LHCN-M2 (cell line): Measurements from ENCODE around the gene NSG1. TPM values are rescaled to one million over a fixed set of nuclear protein-coding genes. Genes with fewer than 3 reads are reported as not detected.

Source experiments
- DNase-seq: peaks from one replicate; pipeline ENCODE4 v3.0.0-alpha.2; 2012; ENCODE audit warnings: low read depth
- total RNA-seq: library from RNA; depleted of rRNA; stranded (reverse); fragments of >200 nt; gene quantifications from 2 replicates; pipeline ENCODE4 v1.2.3, GENCODE V29; 2014

The NSG1 gene
- total RNA-seq, 1 experiment from 2014 or later: 0.57 TPM

- no peak for DNase-seq
Observed at GRCh38 chr4:4395849-4396627, 9.1 kb downstream of the NSG1 start.

- DNase-seq: no peak
Observed at GRCh38 chr4:4396628-4397440, 9.9 kb downstream of the NSG1 start.

GRCh38 chr4:4397441-4397819 lies 10.5 kb downstream of the NSG1 start:
- no peak for DNase-seq

GRCh38 chr4:4398430-4398829 lies 11.5 kb downstream of the NSG1 start:
- DNase-seq: no peak

GRCh38 chr4:4401036-4401435 lies 14.1 kb downstream of the NSG1 start:
- no peak for DNase-seq

GRCh38 chr4:4402966-4403365 lies 16.1 kb downstream of the NSG1 start:
- DNase-seq: no peak

- DNase-seq: no peak
Observed at GRCh38 chr4:4405358-4405962, 18.6 kb downstream of the NSG1 start.

GRCh38 chr4:4406455-4407298 lies 19.8 kb downstream of the NSG1 start:
- no peak for DNase-seq

- no peak for DNase-seq
Observed at GRCh38 chr4:4407299-4408131, 20.6 kb downstream of the NSG1 start.

GRCh38 chr4:4408132-4408523 lies 21.2 kb downstream of the NSG1 start:
- DNase-seq: no peak

GRCh38 chr4:4408576-4409335 lies 21.9 kb downstream of the NSG1 start:
- no peak for DNase-seq

GRCh38 chr4:4409416-4410115 lies 22.7 kb downstream of the NSG1 start:
- DNase-seq: no peak

GRCh38 chr4:4410271-4410670 lies 23.4 kb downstream of the NSG1 start:
- no peak for DNase-seq

- DNase-seq: no peak
Observed at GRCh38 chr4:4411906-4412305, 25.0 kb downstream of the NSG1 start.

- no peak for DNase-seq
Observed at GRCh38 chr4:4412641-4413372, 25.9 kb downstream of the NSG1 start.

- no peak for DNase-seq
Observed at GRCh38 chr4:4413373-4413725, 26.4 kb downstream of the NSG1 start.

GRCh38 chr4:4413806-4414205 lies 26.9 kb downstream of the NSG1 start:
- no peak for DNase-seq

GRCh38 chr4:4415107-4415805 lies 28.4 kb downstream of the NSG1 start:
- DNase-seq: no peak
